ENCODE measurements around the gene ADISSP. TPM values are rescaled to one million over a fixed set of nuclear protein-coding genes. Genes with fewer than 3 reads are reported as not detected.

The ADISSP gene
- total RNA-seq, 1 experiment from 2014 or later: 99.4 TPM

GRCh38 chr20:3755269-3755668, 12.3 kb downstream of the ADISSP start (continued):
- TF ChIP-seq CTCF (IDR thresholded peaks at IDR 0.05 in 2 of 3, conservative IDR thresholded peaks at IDR 0.05 in 1 of 3; ENCODE audit: borderline replicate concordance in 1 of 3, insufficient read depth in 1 of 3, low read depth in 2 of 3, low read length in 2 of 3) (no peak), ZFX (IDR thresholded peaks at IDR 0.05) (no peak), TCF7L2 (IDR thresholded peaks at IDR 0.05; ENCODE audit: borderline replicate concordance, extremely low read depth, insufficient read depth, insufficient read length) (no peak), JUND (IDR thresholded peaks at IDR 0.05) (no peak), SIN3A (IDR thresholded peaks at IDR 0.05; ENCODE audit: low read depth) (no peak), ELF1 (IDR thresholded peaks at IDR 0.05; ENCODE audit: borderline replicate concordance, low read depth) (no peak), MAX (IDR thresholded peaks at IDR 0.05) (no peak), POLR2AphosphoS5 (IDR thresholded peaks at IDR 0.05; ENCODE audit: low read depth, low read length) (no peak), CEBPB (IDR thresholded peaks at IDR 0.05; ENCODE audit: low read depth) (no peak), POLR2A (IDR thresholded peaks at IDR 0.05; ENCODE audit: borderline replicate concordance, extremely low read depth, insufficient read depth, insufficient read length) (no peak), EGR1 (IDR thresholded peaks at IDR 0.05; ENCODE audit: low read depth) (no peak)

GRCh38 chr20:3754276-3754630, 13.3 kb downstream of the ADISSP start:
- intact Hi-C loops (cut with micrococcal nuclease): no loop called here
- H3K9me3 ChIP-seq (ENCODE audit: control insufficient read depth in 1 of 2, insufficient read depth in 1 of 2, low read depth in 1 of 2, low read length in 2 of 2): no peaks in the 10 kb centered on the region
- no peak overlapping the region for H2AFZ ChIP-seq (ENCODE audit: low read depth, low read length, poor library complexity, severe bottlenecking)
- CTCF ChIA-PET: interaction anchor here (1.3 kb wide), 1 partner anchor 9 kb away, joined by 3 read pairs; no protein-coding TSS in a partner anchor
- peaks cover 0 to 8% of the 10 kb centered on the region in 2 experiments; a peak in 1 of 4 replicates for H3K4me1 ChIP-seq (ENCODE audit: control insufficient read depth in 1 of 2, insufficient read depth in 2 of 2, low read length in 2 of 2)
- no peaks in the 10 kb centered on the region for H3K27me3 ChIP-seq (ENCODE audit: insufficient read depth, low read length)
- POLR2A ChIA-PET: no interaction called here
- no peak overlapping the region for H3K4me2 ChIP-seq (ENCODE audit: low read length)
- peaks cover 6 to 36% of the 10 kb centered on the region in 2 experiments; a peak in 3 of 4 replicates for H3K36me3 ChIP-seq (ENCODE audit: control insufficient read depth in 1 of 2, insufficient read depth in 2 of 2, low read length in 2 of 2)
- H3K9me2 ChIP-seq (ENCODE audit: insufficient read depth): no peaks in the 10 kb centered on the region
- no peak for ATAC-seq
- peaks cover 2% of the 10 kb centered on the region; the same call in 1 of the 2 replicates for H3K79me2 ChIP-seq (ENCODE audit: insufficient read depth, low read length)
- no peak for DNase-seq (ENCODE audit: low read depth, low spot score)
- H3K9ac ChIP-seq (ENCODE audit: low read length): no peak overlapping the region
- no peaks in the 10 kb centered on the region for H4K20me1 ChIP-seq (ENCODE audit: insufficient read depth)
- H3K4me3 ChIP-seq (replicated peaks in 1 of 2; ENCODE audit: low read depth in 1 of 2, low read length in 2 of 2): no peak overlapping the region
- H3K27ac ChIP-seq (ENCODE audit: low read depth, low read length): no peak overlapping the region
- TF ChIP-seq MAX (IDR thresholded peaks at IDR 0.05) (no peak), EGR1 (IDR thresholded peaks at IDR 0.05; ENCODE audit: low read depth) (no peak), CBX3 (IDR thresholded peaks at IDR 0.05; ENCODE audit: low read depth) (no peak), YY1 (IDR thresholded peaks at IDR 0.05; ENCODE audit: extremely low read depth, insufficient replicate concordance, low read depth, low read length) (no peak), TCF7L2 (IDR thresholded peaks at IDR 0.05; ENCODE audit: borderline replicate concordance, extremely low read depth, insufficient read depth, insufficient read length) (no peak), ZFX (IDR thresholded peaks at IDR 0.05) (no peak), FOSL1 (IDR thresholded peaks at IDR 0.05; ENCODE audit: low read depth) (no peak), EZH2phosphoT487 (IDR thresholded peaks at IDR 0.05; ENCODE audit: borderline replicate concordance) (no peak), ELF1 (IDR thresholded peaks at IDR 0.05; ENCODE audit: borderline replicate concordance, low read depth) (no peak), POLR2A (IDR thresholded peaks at IDR 0.05; ENCODE audit: borderline replicate concordance, extremely low read depth, insufficient read depth, insufficient read length) (no peak), REST (IDR thresholded peaks at IDR 0.05; ENCODE audit: low read depth) (no peak), CEBPB (IDR thresholded peaks at IDR 0.05; ENCODE audit: low read depth) (no peak), SP1 (IDR thresholded peaks at IDR 0.05; ENCODE audit: low read depth) (no peak), ATF3 (IDR thresholded peaks at IDR 0.05) (no peak), EZH2 (IDR thresholded peaks at IDR 0.05) (no peak)
- RAD21 ChIA-PET (ENCODE audit: low non-redundant PET in 1 of 2, low total read pairs in 2 of 2, uncharacterized antibody in 2 of 2, unreplicated experiment in 2 of 2): no interaction called here
- no TSS peak for BruUV-seq (replicated peaks)

All from HCT116 (cell line).